Osteoblast (primary cell): ENCODE data around the gene ZNF692. TPM values are rescaled to one million over a fixed set of nuclear protein-coding genes. Genes with fewer than 3 reads are reported as not detected.

ENCODE experiments used
- DNase-seq: peaks from one replicate; pipeline ENCODE4 v3.0.0; 2011; ENCODE audit warnings: low spot score, mixed read lengths; ENCODE audit not compliant: insufficient read length; ENCODE audit errors: missing footprints
- H2AFZ ChIP-seq: 2 replicates; pipeline ENCODE4 v1.6.0; 2011; ENCODE audit warnings: mild to moderate bottlenecking, low read length
- H3K27ac ChIP-seq: 2 replicates; pipeline ENCODE4 v1.5.1; 2011; ENCODE audit warnings: mild to moderate bottlenecking, low read depth, low read length, moderate library complexity
- H3K27me3 ChIP-seq: 2 replicates; pipeline ENCODE4 v1.6.0; 2012; ENCODE audit warnings: mild to moderate bottlenecking, control low read depth, inconsistent platforms, low read length, moderate library complexity; ENCODE audit not compliant: insufficient read depth
- H3K36me3 ChIP-seq: 2 replicates; pipeline ENCODE4 v1.5.1; 2011; ENCODE audit warnings: mild to moderate bottlenecking, low read length, control low read depth, moderate library complexity; ENCODE audit not compliant: insufficient read depth
- H3K4me1 ChIP-seq: 2 replicates; pipeline ENCODE4 v1.5.1; 2011; ENCODE audit warnings: mild to moderate bottlenecking, low read length, control low read depth, moderate library complexity; ENCODE audit not compliant: insufficient read depth
- H3K4me2 ChIP-seq: 2 replicates; pipeline ENCODE4 v1.6.0; 2011; ENCODE audit warnings: mild to moderate bottlenecking, low read length; ENCODE audit not compliant: insufficient read depth
- H3K4me3 ChIP-seq: fragments of 200-600 bp; sonication (generic); 3 replicates; pipeline ENCODE4 v1.5.1; 2012; ENCODE audit warnings: mild to moderate bottlenecking, low read length, inconsistent platforms; ENCODE audit not compliant: insufficient read depth
- H3K79me2 ChIP-seq: 2 replicates; pipeline ENCODE4 v1.6.0; 2012; ENCODE audit warnings: mild to moderate bottlenecking, low read length, control low read depth, inconsistent platforms; ENCODE audit not compliant: insufficient read depth
- H3K9me3 ChIP-seq: 2 replicates; pipeline ENCODE4 v1.5.1; 2011; ENCODE audit warnings: low read depth, low read length, control low read depth
- H4K20me1 ChIP-seq: 2 replicates; pipeline ENCODE4 v1.6.0; 2012; ENCODE audit warnings: mild to moderate bottlenecking, low read length, control low read depth; ENCODE audit not compliant: insufficient read depth
- total RNA-seq: library from RNA; depleted of rRNA; stranded (reverse); fragments of >200 nt; gene quantifications from 2 replicates; pipeline ENCODE4 v1.2.3, GENCODE V29; 2012
- TF ChIP-seq, protein P1 (sequence below): IDR thresholded peaks from 2 replicates; pipeline ENCODE4 v1.5.1; 2011; ENCODE audit warnings: mild to moderate bottlenecking, low read depth, low read length, moderate library complexity; ENCODE audit errors: extremely low read depth

ZNF692 gene
- total RNA-seq, 1 donor: 12.3 TPM

DNA sequence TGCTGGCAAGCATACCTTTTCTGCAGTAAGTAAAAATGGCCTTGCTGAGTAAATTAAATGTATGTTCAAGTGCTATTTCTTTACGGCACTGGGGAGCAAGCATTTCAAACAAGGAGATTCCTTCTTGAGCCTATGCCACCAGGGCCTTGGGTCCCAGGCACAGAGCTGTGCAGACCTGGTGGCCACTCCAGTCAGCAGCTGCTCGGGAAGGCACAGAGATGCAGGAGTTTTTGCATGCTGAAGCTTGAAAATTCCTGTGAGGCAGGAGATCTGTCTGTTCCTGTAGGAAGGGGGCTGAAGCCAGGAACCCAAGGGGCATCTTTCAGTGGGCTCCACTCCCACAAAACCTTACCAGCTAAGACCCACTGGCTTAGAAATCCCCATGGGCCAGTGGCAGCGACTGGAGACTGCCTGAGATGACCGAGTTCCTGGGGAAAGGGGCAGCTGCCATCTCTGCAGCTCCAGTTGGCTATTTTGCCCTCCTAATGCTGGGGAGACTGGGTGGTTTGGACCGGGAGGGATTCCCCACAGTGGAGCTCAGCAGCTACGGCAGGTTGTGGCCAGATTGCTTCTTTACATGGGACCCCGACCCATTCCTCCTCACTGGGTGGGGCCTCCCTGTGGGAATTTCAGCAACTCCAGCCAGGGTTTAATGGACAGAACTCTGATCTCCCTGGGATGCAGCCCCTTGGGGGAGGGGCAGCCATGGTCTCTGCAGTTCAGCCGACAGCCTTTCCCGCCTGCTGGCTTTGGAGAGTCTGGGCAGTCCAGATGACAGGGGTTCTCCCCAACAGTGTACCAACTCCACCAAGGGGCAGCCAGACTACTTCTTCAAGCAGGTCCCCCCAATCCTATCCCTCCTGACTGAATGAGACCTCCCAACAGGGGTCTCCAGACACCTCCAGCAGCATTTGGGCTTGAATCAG is 38.8 kb upstream of the ZNF692 start:
- Histone ChIP-seq H3K27ac (no peak overlapping the region), H3K4me2 (no peak overlapping the region), H3K4me3 (no peak overlapping the region), H3K79me2 (no peaks in the 10 kb centered on the region), H3K4me1 (no peaks in the 10 kb centered on the region), H3K9me3 (no peaks in the 10 kb centered on the region), H2AFZ (no peak overlapping the region), H3K36me3 (no peaks in the 10 kb centered on the region), H3K27me3 (peaks cover 10% of the 10 kb centered on the region), H4K20me1 (no peaks in the 10 kb centered on the region)
- TF ChIP-seq, protein P1, sequence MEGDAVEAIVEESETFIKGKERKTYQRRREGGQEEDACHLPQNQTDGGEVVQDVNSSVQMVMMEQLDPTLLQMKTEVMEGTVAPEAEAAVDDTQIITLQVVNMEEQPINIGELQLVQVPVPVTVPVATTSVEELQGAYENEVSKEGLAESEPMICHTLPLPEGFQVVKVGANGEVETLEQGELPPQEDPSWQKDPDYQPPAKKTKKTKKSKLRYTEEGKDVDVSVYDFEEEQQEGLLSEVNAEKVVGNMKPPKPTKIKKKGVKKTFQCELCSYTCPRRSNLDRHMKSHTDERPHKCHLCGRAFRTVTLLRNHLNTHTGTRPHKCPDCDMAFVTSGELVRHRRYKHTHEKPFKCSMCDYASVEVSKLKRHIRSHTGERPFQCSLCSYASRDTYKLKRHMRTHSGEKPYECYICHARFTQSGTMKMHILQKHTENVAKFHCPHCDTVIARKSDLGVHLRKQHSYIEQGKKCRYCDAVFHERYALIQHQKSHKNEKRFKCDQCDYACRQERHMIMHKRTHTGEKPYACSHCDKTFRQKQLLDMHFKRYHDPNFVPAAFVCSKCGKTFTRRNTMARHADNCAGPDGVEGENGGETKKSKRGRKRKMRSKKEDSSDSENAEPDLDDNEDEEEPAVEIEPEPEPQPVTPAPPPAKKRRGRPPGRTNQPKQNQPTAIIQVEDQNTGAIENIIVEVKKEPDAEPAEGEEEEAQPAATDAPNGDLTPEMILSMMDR: no peak
- no peak for DNase-seq

DNA sequence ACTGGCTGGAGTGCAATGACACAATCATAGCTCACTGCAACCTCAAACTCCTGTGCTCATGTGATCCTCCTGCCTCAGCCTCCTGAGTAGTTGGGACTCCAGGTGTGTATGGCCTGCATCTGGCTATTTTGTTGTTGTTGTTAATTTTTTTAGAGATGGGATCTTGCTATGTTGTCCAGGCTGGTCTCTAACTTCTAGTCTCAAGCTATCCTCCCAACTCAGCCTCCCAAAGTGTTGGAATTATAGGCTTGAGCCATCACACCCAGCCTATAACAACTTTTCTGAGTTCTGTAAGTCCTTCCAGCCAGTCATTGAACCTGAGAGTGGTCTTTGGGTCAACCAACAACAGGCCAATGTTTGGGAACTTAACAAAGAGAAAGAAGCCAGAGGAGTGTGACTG is 36.0 kb upstream of the ZNF692 start:
- no peak overlapping the region for H3K4me3 ChIP-seq
- no peaks in the 10 kb centered on the region for H4K20me1 ChIP-seq
- DNase-seq: no peak
- H3K27ac ChIP-seq: no peak overlapping the region
- no peaks in the 10 kb centered on the region for H3K9me3 ChIP-seq
- H3K4me2 ChIP-seq: no peak overlapping the region
- peaks cover 6% of the 10 kb centered on the region for H3K27me3 ChIP-seq
- no peaks in the 10 kb centered on the region for H3K79me2 ChIP-seq
- no peak overlapping the region for H2AFZ ChIP-seq
- TF ChIP-seq, protein P1: no peak
- no peaks in the 10 kb centered on the region for H3K4me1 ChIP-seq
- H3K36me3 ChIP-seq: no peaks in the 10 kb centered on the region

DNA sequence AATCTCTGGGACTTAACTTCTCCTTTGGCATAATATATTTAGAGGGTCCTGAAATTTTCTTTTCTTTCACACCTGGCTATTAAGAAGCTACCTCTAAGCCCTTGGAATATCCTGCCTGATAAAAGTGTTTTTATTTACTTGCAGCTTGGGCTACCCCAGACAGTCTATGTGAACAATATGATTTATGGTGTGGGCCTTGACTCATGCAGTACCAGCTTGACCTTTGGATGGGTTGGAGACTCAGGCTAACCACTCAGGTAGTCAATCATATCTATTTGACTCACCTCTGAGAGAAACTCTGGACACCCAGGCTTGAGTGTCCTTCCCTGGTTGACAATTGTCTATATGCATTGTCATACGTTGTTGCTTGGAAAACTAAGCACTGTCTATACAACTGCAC is 33.7 kb upstream of the ZNF692 start:
- Histone ChIP-seq H2AFZ (no peak overlapping the region), H3K27me3 (peaks cover 3% of the 10 kb centered on the region), H4K20me1 (no peaks in the 10 kb centered on the region), H3K27ac (no peak overlapping the region), H3K4me2 (no peak overlapping the region), H3K36me3 (no peaks in the 10 kb centered on the region), H3K9me3 (no peaks in the 10 kb centered on the region), H3K4me3 (no peak overlapping the region), H3K79me2 (no peaks in the 10 kb centered on the region), H3K4me1 (no peaks in the 10 kb centered on the region)
- DNase-seq: no peak
- TF ChIP-seq, protein P1: no peak

DNA sequence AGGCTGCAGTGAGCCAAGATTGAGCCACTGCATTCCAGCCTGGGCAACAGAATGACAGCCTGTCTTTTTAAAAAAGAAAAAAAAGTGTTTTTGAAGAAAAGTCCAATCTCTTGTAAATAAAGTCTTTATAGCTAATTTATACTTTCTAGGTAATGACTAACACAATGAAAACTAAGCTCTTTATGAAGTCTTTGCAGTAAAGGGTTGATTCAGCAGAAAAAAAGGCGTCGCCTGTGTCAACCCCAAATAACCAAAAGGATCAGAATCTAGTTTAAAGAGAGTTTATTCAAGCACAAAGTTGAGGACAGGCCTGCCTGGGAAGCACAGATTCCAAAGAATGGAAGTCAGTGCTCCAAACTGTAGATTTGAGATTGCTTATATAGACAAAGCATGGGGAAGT is 32.9 kb upstream of the ZNF692 start:
- H4K20me1 ChIP-seq: no peaks in the 10 kb centered on the region
- TF ChIP-seq, protein P1: no peak
- DNase-seq: no peak
- H3K4me1 ChIP-seq: no peaks in the 10 kb centered on the region
- no peaks in the 10 kb centered on the region for H3K9me3 ChIP-seq
- peaks cover 3% of the 10 kb centered on the region for H3K27me3 ChIP-seq
- H2AFZ ChIP-seq: no peak overlapping the region
- H3K4me3 ChIP-seq: no peak overlapping the region
- H3K36me3 ChIP-seq: no peaks in the 10 kb centered on the region
- H3K27ac ChIP-seq: no peak overlapping the region
- no peak overlapping the region for H3K4me2 ChIP-seq
- no peaks in the 10 kb centered on the region for H3K79me2 ChIP-seq
